HepG2 (cell line): ENCODE data around the gene ST14. TPM values are rescaled to one million over a fixed set of nuclear protein-coding genes. Genes with fewer than 3 reads are reported as not detected.

Source experiments
- ATAC-seq: fragments of 200-7000 bp; cut with Tn5 transposase; 3 replicates; pipeline ENCODE4 v1.9.1; 2020; ENCODE audit warnings: mild to moderate bottlenecking, moderate library complexity
- BruUV-seq: library from RNA; stranded (reverse); fragments of 400-500 nt; replicated peaks from 2 replicates; lab custom pipeline; 2021; lab: Mats Ljungman, UMichigan
- CTCF ChIA-PET: fragments of 300-600 bp; formaldehyde crosslinking; extraction: SDS; loops from one replicate; lab custom pipeline; 2021; ENCODE audit warnings: low total read pairs, inconsistent platforms, low intra/inter-chr PET ratio; lab: Yijun Ruan, JAX
- POLR2A ChIA-PET: fragments of 350-600 bp; sonication (Branson Sonifier 250); formaldehyde crosslinking; loops from one replicate; lab custom pipeline; 2020; ENCODE audit warnings: antibody characterized with exemption, inconsistent platforms; lab: Yijun Ruan, JAX
- DNase-seq: peaks from one replicate; pipeline ENCODE4 v3.0.0-alpha.2; 2015; ENCODE audit warnings: low spot score
- FAIRE-seq: peaks from 3 replicates; lab custom pipeline; 2011; peaks lifted over from hg19 to GRCh38; lab: Jason Lieb, UNC
- H2AFZ ChIP-seq: one replicate; pipeline ENCODE4 v1.6.1; 2011; ENCODE audit warnings: low read length, inconsistent platforms
- H3K27ac ChIP-seq: fragments of 300-600 bp; 3 replicates; pipeline ENCODE4 v1.8.0; 2011; ENCODE audit warnings: mixed run types, mild to moderate bottlenecking, mixed read lengths, low read length, inconsistent platforms; ENCODE audit not compliant: insufficient read depth; ENCODE audit errors: extremely low read length
- H3K27me3 ChIP-seq, 2 experiments: fragments of 200-600 bp in 1 of 2; 2 replicates in 1 of 2; 3 replicates in 1 of 2; pipeline versions ENCODE4 v1.6.0 to v1.8.0; 2011; ENCODE audit warnings: low read length in 2 of 2, mild to moderate bottlenecking in 2 of 2, moderate library complexity in 2 of 2, inconsistent platforms in 1 of 2; ENCODE audit not compliant: insufficient read depth in 2 of 2, control insufficient read depth in 1 of 2
- H3K36me3 ChIP-seq, 2 experiments: fragments of 200-600 bp in 1 of 2; replicated peaks in 1 of 2; 2 replicates in 1 of 2; 3 replicates in 1 of 2; pipeline versions ENCODE4 v1.5.1 to v1.8.0; 2011; ENCODE audit warnings: low read length in 2 of 2, inconsistent platforms in 1 of 2; ENCODE audit not compliant: insufficient read depth in 2 of 2, control insufficient read depth in 1 of 2
- H3K4me1 ChIP-seq: 2 replicates; pipeline ENCODE4 v1.5.1; 2012; ENCODE audit warnings: low read length, inconsistent platforms; ENCODE audit not compliant: insufficient read depth
- H3K4me2 ChIP-seq: 2 replicates; pipeline ENCODE4 v1.6.0; 2011; ENCODE audit warnings: low read depth, low read length, inconsistent platforms
- H3K4me3 ChIP-seq, 3 experiments: fragments of 200-600 bp in 1 of 3; sonication (generic), shearing (Covaris generic) in 1 of 3; replicated peaks in 1 of 3; 2 replicates each; pipeline ENCODE4 v1.5.1; 2011 to 2016; ENCODE audit warnings: low read length in 3 of 3, inconsistent platforms in 2 of 3, low read depth in 2 of 3, mild to moderate bottlenecking in 2 of 3, control low read depth in 1 of 3, mixed read lengths in 1 of 3; ENCODE audit not compliant: insufficient read depth in 1 of 3
- H3K79me2 ChIP-seq: one replicate; pipeline ENCODE4 v1.6.1; 2011; ENCODE audit warnings: low read length, inconsistent platforms; ENCODE audit not compliant: insufficient read depth
- H3K9ac ChIP-seq: 2 replicates; pipeline ENCODE4 v1.6.0; 2011; ENCODE audit warnings: mild to moderate bottlenecking, low read depth, low read length, inconsistent platforms; ENCODE audit not compliant: insufficient read depth
- H3K9me3 ChIP-seq: 2 replicates; pipeline ENCODE4 v1.5.1; 2012; ENCODE audit warnings: mild to moderate bottlenecking, low read length
- H4K20me1 ChIP-seq: 2 replicates; pipeline ENCODE4 v1.6.0; 2011; ENCODE audit warnings: inconsistent platforms, mild to moderate bottlenecking, low read length, moderate library complexity; ENCODE audit not compliant: insufficient read depth
- REPIN1 ChIP-seq: sonication (generic); formaldehyde crosslinking; IDR thresholded peaks from 2 replicates; pipeline ENCODE4 v1.8.0; 2022; ENCODE audit warnings: missing genetic modification reagents, low read depth, mild to moderate bottlenecking, borderline replicate concordance
- SMAD1 ChIP-seq: sonication (generic); formaldehyde crosslinking; IDR thresholded peaks from 2 replicates; pipeline ENCODE4 v1.4.0; 2020; ENCODE audit warnings: missing genetic modification reagents, low read depth, mild to moderate bottlenecking, borderline replicate concordance
- ZEB1 ChIP-seq: IDR thresholded peaks from 2 replicates; pipeline ENCODE4 v1.6.1; 2012; ENCODE audit warnings: mild to moderate bottlenecking, low read depth, inconsistent platforms; ENCODE audit not compliant: insufficient replicate concordance
- ZFP37 ChIP-seq: sonication (generic); formaldehyde crosslinking; IDR thresholded peaks from 2 replicates; pipeline ENCODE4 v1.4.0; 2020; ENCODE audit warnings: missing genetic modification reagents, borderline replicate concordance
- ZNF142 ChIP-seq: sonication (generic); formaldehyde crosslinking; IDR thresholded peaks from 2 replicates; pipeline ENCODE4 v1.4.0; 2020; ENCODE audit warnings: missing genetic modification reagents
- ZNF619 ChIP-seq: sonication (generic); formaldehyde crosslinking; IDR thresholded peaks from 2 replicates; pipeline ENCODE4 v1.4.0; 2020; ENCODE audit warnings: mild to moderate bottlenecking, missing genetic modification reagents
- ZNF639 ChIP-seq: conservative IDR thresholded peaks from 2 replicates; pipeline ENCODE4 v1.6.1; 2018; ENCODE audit warnings: missing genetic modification reagents
- WGBS: methylation state at CpG from one replicate; pipeline ENCODE4 v1.1.6; 2017; ENCODE audit warnings: low lambda C conversion rate; 5-methylcytosine and 5-hydroxymethylcytosine counted together
- in situ Hi-C: cut with HindIII; loops from 2 replicates; pipeline ENCODE4 v1.10.0; 2017; ENCODE audit warnings: low pct_unique_long_range_greater_than_20kb; ENCODE audit not compliant: extremely low pct_ligation_motif_present
- intact Hi-C: fragments of 100-400 bp; cut with micrococcal nuclease; formaldehyde crosslinking; loops from one replicate; pipeline ENCODE4 v1.10.0; 2022; ENCODE audit not compliant: unreplicated experiment
- polyA plus RNA-seq, 8 experiments: library from polyadenylated mRNA; depleted of rRNA in 3 of 8; stranded (reverse) in 7 of 8; unstranded in 1 of 8; fragments of >200 nt; fragmentation: Illumina TruSeq in 4 of 8; extraction: Trizol in 4 of 8; gene quantifications; 2 replicates each; pipeline versions ENCODE4 v1.2.1 to v1.2.3, GENCODE V29; 2011 to 2016; ENCODE audit warnings: low read depth in 4 of 8, missing spikeins in 1 of 8, mixed read lengths in 1 of 8; ENCODE audit not compliant: insufficient read depth in 1 of 8
- total RNA-seq, 5 experiments: library from RNA; depleted of rRNA; stranded (reverse); fragments of >200 nt; fragmentation: Illumina TruSeq; extraction: Trizol; gene quantifications; 2 replicates each; pipeline ENCODE4 v1.2.3, GENCODE V29; 2016; ENCODE audit warnings: low read depth in 1 of 5

ST14 gene
- total and polyA plus RNA-seq, 2 of the 13 experiments (the other 11 are each of a cell fraction or from before 2014, with no cell fraction given): 0.88 to 1.4 TPM

- WGBS: 61% methylated on average over 14 of the region's 21 CpGs
- peaks cover 0 to 25% of the 10 kb centered on the region in 2 experiments; a peak in 4 of 5 replicates for H3K27me3 ChIP-seq
- no peak overlapping the region for H2AFZ ChIP-seq
- in situ Hi-C loops (loop anchor here (10.0 to 25.0 kb wide), 3 partner anchors 147 to 670 kb away; no protein-coding TSS in a partner anchor), intact Hi-C loops (no loop called here)
- H4K20me1 ChIP-seq: no peaks in the 10 kb centered on the region
- no peaks in the 10 kb centered on the region for H3K9me3 ChIP-seq
- peaks cover 35% of the 10 kb centered on the region for H3K4me1 ChIP-seq
- FAIRE-seq: no peak
- ChIA-PET POLR2A (no interaction called here), CTCF (no interaction called here)
- no peak for DNase-seq
- ATAC-seq: 0 out of 3 replicates have a peak, but pooled peaks have one; percentile 6
- H3K4me3 ChIP-seq: no peak overlapping the region
- no peak overlapping the region for H3K27ac ChIP-seq
- BruUV-seq: no TSS peak
- H3K9ac ChIP-seq: no peak overlapping the region
- TF ChIP-seq ZNF639 (CRISPR knock-in tag) (no peak), ZFP37 (no peak), ZNF142 (CRISPR knock-in tag) (no peak), ZNF619 (CRISPR knock-in tag) (no peak), SMAD1 (CRISPR knock-in tag) (no peak), REPIN1 (no peak), ZEB1 (no peak)
- H3K79me2 ChIP-seq: no peaks in the 10 kb centered on the region
- H3K4me2 ChIP-seq: peak overlapping the region; percentile 35; the same call in 1 of the 2 replicates
- H3K36me3 ChIP-seq: no peaks in the 10 kb centered on the region
Measured at GRCh38 chr11:130217133-130218031, 57.8 kb downstream of the ST14 start.
